Heart left ventricle (tissue), 13 donors: ENCODE data around the gene NLGN2.

Experiments used
- POLR2A ChIP-seq, 2 donors: fragments of 450-650 bp; IDR thresholded peaks; one replicate each; pipeline ENCODE4 v1.6.1; 2017; ENCODE audit warnings: antibody characterized with exemption in 2 of 2, mild to moderate bottlenecking in 2 of 2, moderate library complexity in 2 of 2
- TF ChIP-seq, protein P1 (sequence below), 12 donors: fragments of 200-600 bp; sonication (generic) in 4 of 12; IDR thresholded peaks; one replicate each; pipeline versions ENCODE4 v1.5.0 to v1.8.0; 2018 to 2022; ENCODE audit warnings: antibody characterized with exemption in 12 of 12, mild to moderate bottlenecking in 5 of 12
- donor health status: ischemic (EF 13 %, LVEDD 7.1; RV severe dilation, severe dysfunction).
- donor health status: DM: no; HTN: yes; CAD: no.
- donor health status: DM: no; HTN: no; CAD: no.
- donor health status: ischemic (EF 25% LVEDD 6.9; RV normal size, moderate dysfunction).
- donor health status: ischemic (EF 25% LVEDD 5.7; RV mildly dilated, moderate dysfunction).
- donor health status: ischemic (EF 35%, LVEDD 5.7; RV mildly dilated, moderate dysfunction).
- donor health status: nonischemic (EF 11% LVEDD 7.7; RV severe dilation, severe dysfunction).
- donor health status: DM: yes; HTN: yes; CAD: no.
- donor health status: PGD.
- donor health status: ischemic (EF 29% LVEDD 5.4; RV normal size, mild dysfunction).
- donor health status: nonischemic (EF 23%, LVEDD 6.1; RV moderate dilation, normal function).

DNA sequence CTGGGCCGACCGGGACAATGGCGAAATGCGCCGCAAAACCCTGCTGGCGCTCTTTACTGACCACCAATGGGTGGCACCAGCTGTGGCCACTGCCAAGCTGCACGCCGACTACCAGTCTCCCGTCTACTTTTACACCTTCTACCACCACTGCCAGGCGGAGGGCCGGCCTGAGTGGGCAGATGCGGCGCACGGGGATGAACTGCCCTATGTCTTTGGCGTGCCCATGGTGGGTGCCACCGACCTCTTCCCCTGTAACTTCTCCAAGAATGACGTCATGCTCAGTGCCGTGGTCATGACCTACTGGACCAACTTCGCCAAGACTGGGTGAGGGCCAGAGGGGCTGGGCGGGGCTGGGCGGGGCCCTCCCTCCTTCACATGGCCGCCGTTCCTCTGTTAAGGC is 8.1 kb downstream of the NLGN2 start:
- TF ChIP-seq, protein P1, sequence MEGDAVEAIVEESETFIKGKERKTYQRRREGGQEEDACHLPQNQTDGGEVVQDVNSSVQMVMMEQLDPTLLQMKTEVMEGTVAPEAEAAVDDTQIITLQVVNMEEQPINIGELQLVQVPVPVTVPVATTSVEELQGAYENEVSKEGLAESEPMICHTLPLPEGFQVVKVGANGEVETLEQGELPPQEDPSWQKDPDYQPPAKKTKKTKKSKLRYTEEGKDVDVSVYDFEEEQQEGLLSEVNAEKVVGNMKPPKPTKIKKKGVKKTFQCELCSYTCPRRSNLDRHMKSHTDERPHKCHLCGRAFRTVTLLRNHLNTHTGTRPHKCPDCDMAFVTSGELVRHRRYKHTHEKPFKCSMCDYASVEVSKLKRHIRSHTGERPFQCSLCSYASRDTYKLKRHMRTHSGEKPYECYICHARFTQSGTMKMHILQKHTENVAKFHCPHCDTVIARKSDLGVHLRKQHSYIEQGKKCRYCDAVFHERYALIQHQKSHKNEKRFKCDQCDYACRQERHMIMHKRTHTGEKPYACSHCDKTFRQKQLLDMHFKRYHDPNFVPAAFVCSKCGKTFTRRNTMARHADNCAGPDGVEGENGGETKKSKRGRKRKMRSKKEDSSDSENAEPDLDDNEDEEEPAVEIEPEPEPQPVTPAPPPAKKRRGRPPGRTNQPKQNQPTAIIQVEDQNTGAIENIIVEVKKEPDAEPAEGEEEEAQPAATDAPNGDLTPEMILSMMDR (IDR thresholded peaks at IDR 0.05), result no peak
- no peak for TF ChIP-seq POLR2A (IDR thresholded peaks at IDR 0.05)
